HepG2 (cell line): ENCODE measurements around the gene PRSS22. TPM values are rescaled to one million over a fixed set of nuclear protein-coding genes. Genes with fewer than 3 reads are reported as not detected.

Source experiments
- ATAC-seq: fragments of 200-7000 bp; cut with Tn5 transposase; 3 replicates; pipeline ENCODE4 v1.9.1; 2020; ENCODE audit warnings: mild to moderate bottlenecking, moderate library complexity
- BruUV-seq: library from RNA; stranded (reverse); fragments of 400-500 nt; replicated peaks from 2 replicates; lab custom pipeline; 2021; lab: Mats Ljungman, UMichigan
- CTCF ChIA-PET: fragments of 300-600 bp; formaldehyde crosslinking; extraction: SDS; loops from one replicate; lab custom pipeline; 2021; ENCODE audit warnings: low total read pairs, inconsistent platforms, low intra/inter-chr PET ratio; lab: Yijun Ruan, JAX
- POLR2A ChIA-PET: fragments of 350-600 bp; sonication (Branson Sonifier 250); formaldehyde crosslinking; loops from one replicate; lab custom pipeline; 2020; ENCODE audit warnings: antibody characterized with exemption, inconsistent platforms; lab: Yijun Ruan, JAX
- DNase-seq: peaks from one replicate; pipeline ENCODE4 v3.0.0-alpha.2; 2015; ENCODE audit warnings: low spot score
- FAIRE-seq: peaks from 3 replicates; lab custom pipeline; 2011; peaks lifted over from hg19 to GRCh38; lab: Jason Lieb, UNC
- H2AFZ ChIP-seq: one replicate; pipeline ENCODE4 v1.6.1; 2011; ENCODE audit warnings: low read length, inconsistent platforms
- H3K27ac ChIP-seq: fragments of 300-600 bp; 3 replicates; pipeline ENCODE4 v1.8.0; 2011; ENCODE audit warnings: mixed run types, mild to moderate bottlenecking, mixed read lengths, low read length, inconsistent platforms; ENCODE audit not compliant: insufficient read depth; ENCODE audit errors: extremely low read length
- H3K27me3 ChIP-seq, 2 experiments: fragments of 200-600 bp in 1 of 2; 2 replicates in 1 of 2; 3 replicates in 1 of 2; pipeline versions ENCODE4 v1.6.0 to v1.8.0; 2011; ENCODE audit warnings: low read length in 2 of 2, mild to moderate bottlenecking in 2 of 2, moderate library complexity in 2 of 2, inconsistent platforms in 1 of 2; ENCODE audit not compliant: insufficient read depth in 2 of 2, control insufficient read depth in 1 of 2
- H3K36me3 ChIP-seq, 2 experiments: fragments of 200-600 bp in 1 of 2; replicated peaks in 1 of 2; 2 replicates in 1 of 2; 3 replicates in 1 of 2; pipeline versions ENCODE4 v1.5.1 to v1.8.0; 2011; ENCODE audit warnings: low read length in 2 of 2, inconsistent platforms in 1 of 2; ENCODE audit not compliant: insufficient read depth in 2 of 2, control insufficient read depth in 1 of 2
- H3K4me1 ChIP-seq: 2 replicates; pipeline ENCODE4 v1.5.1; 2012; ENCODE audit warnings: low read length, inconsistent platforms; ENCODE audit not compliant: insufficient read depth
- H3K4me2 ChIP-seq: 2 replicates; pipeline ENCODE4 v1.6.0; 2011; ENCODE audit warnings: low read depth, low read length, inconsistent platforms
- H3K4me3 ChIP-seq, 3 experiments: fragments of 200-600 bp in 1 of 3; sonication (generic), shearing (Covaris generic) in 1 of 3; replicated peaks in 1 of 3; 2 replicates each; pipeline ENCODE4 v1.5.1; 2011 to 2016; ENCODE audit warnings: low read length in 3 of 3, inconsistent platforms in 2 of 3, low read depth in 2 of 3, mild to moderate bottlenecking in 2 of 3, control low read depth in 1 of 3, mixed read lengths in 1 of 3; ENCODE audit not compliant: insufficient read depth in 1 of 3
- H3K79me2 ChIP-seq: one replicate; pipeline ENCODE4 v1.6.1; 2011; ENCODE audit warnings: low read length, inconsistent platforms; ENCODE audit not compliant: insufficient read depth
- H3K9ac ChIP-seq: 2 replicates; pipeline ENCODE4 v1.6.0; 2011; ENCODE audit warnings: mild to moderate bottlenecking, low read depth, low read length, inconsistent platforms; ENCODE audit not compliant: insufficient read depth
- H3K9me3 ChIP-seq: 2 replicates; pipeline ENCODE4 v1.5.1; 2012; ENCODE audit warnings: mild to moderate bottlenecking, low read length
- H4K20me1 ChIP-seq: 2 replicates; pipeline ENCODE4 v1.6.0; 2011; ENCODE audit warnings: inconsistent platforms, mild to moderate bottlenecking, low read length, moderate library complexity; ENCODE audit not compliant: insufficient read depth
- KDM2A ChIP-seq: sonication (generic); formaldehyde crosslinking; IDR thresholded peaks from 2 replicates; pipeline ENCODE4 v1.4.0; 2020; ENCODE audit warnings: low read depth, missing genetic modification reagents, borderline replicate concordance
- KDM3A ChIP-seq: IDR thresholded peaks from 2 replicates; pipeline ENCODE4 v1.6.1; 2018; ENCODE audit warnings: low read depth, missing compliant biosample characterization
- PHF5A ChIP-seq: IDR thresholded peaks from one replicate; pipeline ENCODE4 v1.6.1; 2018; ENCODE audit warnings: low read depth, missing genetic modification reagents; ENCODE audit not compliant: unreplicated experiment
- SSRP1 ChIP-seq: IDR thresholded peaks from 2 replicates; pipeline ENCODE4 v1.6.1; 2016; ENCODE audit warnings: control low read depth
- TBP ChIP-seq: sonication (generic); formaldehyde crosslinking; IDR thresholded peaks from 2 replicates; pipeline ENCODE4 v1.5.0; 2020; ENCODE audit warnings: missing genetic modification reagents
- ZBTB7B ChIP-seq: sonication (generic); formaldehyde crosslinking; IDR thresholded peaks from 2 replicates; pipeline ENCODE4 v1.4.0; 2020; ENCODE audit warnings: missing genetic modification reagents
- ZNF530 ChIP-seq: sonication (generic); formaldehyde crosslinking; IDR thresholded peaks from 2 replicates; pipeline ENCODE4 v1.5.0; 2020; ENCODE audit warnings: low read depth, mild to moderate bottlenecking, missing genetic modification reagents
- ZNF564 ChIP-seq: sonication (generic); formaldehyde crosslinking; IDR thresholded peaks from 2 replicates; pipeline ENCODE4 v1.8.1; 2023; ENCODE audit warnings: mild to moderate bottlenecking, missing genetic modification reagents
- ZNF841 ChIP-seq: sonication (generic); formaldehyde crosslinking; IDR thresholded peaks from 2 replicates; pipeline ENCODE4 v1.8.1; 2023; ENCODE audit warnings: missing genetic modification reagents, borderline replicate concordance
- ZSCAN29 ChIP-seq: sonication (generic); formaldehyde crosslinking; conservative IDR thresholded peaks from 2 replicates; pipeline ENCODE4 v1.4.0; 2020; ENCODE audit warnings: mild to moderate bottlenecking, missing genetic modification reagents
- WGBS: methylation state at CpG from one replicate; pipeline ENCODE4 v1.1.6; 2017; ENCODE audit warnings: low lambda C conversion rate; 5-methylcytosine and 5-hydroxymethylcytosine counted together
- in situ Hi-C: cut with HindIII; loops from 2 replicates; pipeline ENCODE4 v1.10.0; 2017; ENCODE audit warnings: low pct_unique_long_range_greater_than_20kb; ENCODE audit not compliant: extremely low pct_ligation_motif_present
- intact Hi-C: fragments of 100-400 bp; cut with micrococcal nuclease; formaldehyde crosslinking; loops from one replicate; pipeline ENCODE4 v1.10.0; 2022; ENCODE audit not compliant: unreplicated experiment
- polyA plus RNA-seq, 8 experiments: library from polyadenylated mRNA; depleted of rRNA in 3 of 8; stranded (reverse) in 7 of 8; unstranded in 1 of 8; fragments of >200 nt; fragmentation: Illumina TruSeq in 4 of 8; extraction: Trizol in 4 of 8; gene quantifications; 2 replicates each; pipeline versions ENCODE4 v1.2.1 to v1.2.3, GENCODE V29; 2011 to 2016; ENCODE audit warnings: low read depth in 4 of 8, missing spikeins in 1 of 8, mixed read lengths in 1 of 8; ENCODE audit not compliant: insufficient read depth in 1 of 8
- total RNA-seq, 5 experiments: library from RNA; depleted of rRNA; stranded (reverse); fragments of >200 nt; fragmentation: Illumina TruSeq; extraction: Trizol; gene quantifications; 2 replicates each; pipeline ENCODE4 v1.2.3, GENCODE V29; 2016; ENCODE audit warnings: low read depth in 1 of 5
- TF ChIP-seq, protein P1 (sequence below), 2 experiments: sonication (generic) in 1 of 2; formaldehyde crosslinking in 1 of 2; IDR thresholded peaks; 2 replicates each; pipeline versions ENCODE4 v1.5.1 to v1.6.1; 2011 to 2020; ENCODE audit warnings: borderline replicate concordance in 1 of 2, low read depth in 1 of 2, low read length in 1 of 2, mild to moderate bottlenecking in 1 of 2, missing genetic modification reagents in 1 of 2, moderate library complexity in 1 of 2
- TF ChIP-seq, protein P2 (sequence below): sonication (generic); formaldehyde crosslinking; conservative IDR thresholded peaks from 2 replicates; pipeline ENCODE4 v1.4.0; 2020; ENCODE audit warnings: missing genetic modification reagents
- TF ChIP-seq, protein P3 (sequence below): sonication (generic); formaldehyde crosslinking; IDR thresholded peaks from 2 replicates; pipeline ENCODE4 v1.4.0; 2020; ENCODE audit warnings: missing genetic modification reagents
- TF ChIP-seq, protein P4 (sequence below): IDR thresholded peaks from 2 replicates; pipeline ENCODE4 v1.6.1; 2016; ENCODE audit warnings: missing compliant biosample characterization, missing genetic modification reagents, borderline replicate concordance

PRSS22 gene
- total and polyA plus RNA-seq, 2 of the 13 experiments (the other 11 are each of a cell fraction or from before 2014, with no cell fraction given): 0.24 to 0.32 TPM

DNA sequence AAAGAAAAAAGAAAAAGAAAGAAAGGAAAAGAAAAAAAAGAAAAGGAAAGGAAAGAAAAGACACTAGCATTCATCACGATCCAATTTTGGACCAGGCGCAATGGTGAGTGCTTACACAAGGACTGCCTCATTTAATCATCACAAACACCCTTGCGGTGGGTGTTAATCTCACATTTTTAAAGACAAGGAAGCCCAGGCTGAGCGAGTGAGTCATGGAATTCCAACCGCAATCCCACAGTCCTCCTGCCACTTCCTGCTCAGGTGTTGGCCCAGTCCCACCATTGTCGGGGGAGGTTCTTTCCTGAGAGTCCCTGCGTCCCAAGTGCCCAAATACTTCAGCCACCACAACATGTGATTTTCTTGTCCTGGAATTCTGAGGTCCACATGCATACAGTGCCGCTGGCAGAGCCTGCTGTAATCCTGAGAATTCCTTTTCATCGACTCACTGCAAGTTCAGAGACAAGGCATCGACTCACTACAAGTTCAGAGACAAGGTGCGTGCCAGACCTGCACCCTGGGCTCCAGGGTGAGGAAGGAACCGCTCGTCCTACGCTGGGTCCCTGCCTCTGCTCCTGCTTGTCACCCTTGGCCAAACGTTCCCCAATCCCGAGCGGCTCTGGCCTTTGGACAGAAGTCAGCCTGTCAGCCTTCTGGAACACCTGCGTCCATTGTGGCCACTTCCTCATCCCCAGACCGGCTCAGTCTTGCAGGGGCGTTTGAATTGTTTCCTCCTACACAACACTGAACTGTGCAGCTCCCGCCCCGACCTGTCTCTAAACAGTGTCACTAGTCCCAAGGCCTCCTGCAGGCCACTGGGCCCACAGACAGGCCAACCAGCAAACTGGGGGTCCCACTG is 22.1 kb downstream of the PRSS22 start (continued):
- TF ChIP-seq, protein P1, sequence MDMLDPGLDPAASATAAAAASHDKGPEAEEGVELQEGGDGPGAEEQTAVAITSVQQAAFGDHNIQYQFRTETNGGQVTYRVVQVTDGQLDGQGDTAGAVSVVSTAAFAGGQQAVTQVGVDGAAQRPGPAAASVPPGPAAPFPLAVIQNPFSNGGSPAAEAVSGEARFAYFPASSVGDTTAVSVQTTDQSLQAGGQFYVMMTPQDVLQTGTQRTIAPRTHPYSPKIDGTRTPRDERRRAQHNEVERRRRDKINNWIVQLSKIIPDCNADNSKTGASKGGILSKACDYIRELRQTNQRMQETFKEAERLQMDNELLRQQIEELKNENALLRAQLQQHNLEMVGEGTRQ (IDR thresholded peaks at IDR 0.05; ENCODE audit: low read depth, low read length): no peak
- TF ChIP-seq, protein P1 (CRISPR knock-in tag; IDR thresholded peaks at IDR 0.05; ENCODE audit: borderline replicate concordance): no peak
- TF ChIP-seq, protein P2, sequence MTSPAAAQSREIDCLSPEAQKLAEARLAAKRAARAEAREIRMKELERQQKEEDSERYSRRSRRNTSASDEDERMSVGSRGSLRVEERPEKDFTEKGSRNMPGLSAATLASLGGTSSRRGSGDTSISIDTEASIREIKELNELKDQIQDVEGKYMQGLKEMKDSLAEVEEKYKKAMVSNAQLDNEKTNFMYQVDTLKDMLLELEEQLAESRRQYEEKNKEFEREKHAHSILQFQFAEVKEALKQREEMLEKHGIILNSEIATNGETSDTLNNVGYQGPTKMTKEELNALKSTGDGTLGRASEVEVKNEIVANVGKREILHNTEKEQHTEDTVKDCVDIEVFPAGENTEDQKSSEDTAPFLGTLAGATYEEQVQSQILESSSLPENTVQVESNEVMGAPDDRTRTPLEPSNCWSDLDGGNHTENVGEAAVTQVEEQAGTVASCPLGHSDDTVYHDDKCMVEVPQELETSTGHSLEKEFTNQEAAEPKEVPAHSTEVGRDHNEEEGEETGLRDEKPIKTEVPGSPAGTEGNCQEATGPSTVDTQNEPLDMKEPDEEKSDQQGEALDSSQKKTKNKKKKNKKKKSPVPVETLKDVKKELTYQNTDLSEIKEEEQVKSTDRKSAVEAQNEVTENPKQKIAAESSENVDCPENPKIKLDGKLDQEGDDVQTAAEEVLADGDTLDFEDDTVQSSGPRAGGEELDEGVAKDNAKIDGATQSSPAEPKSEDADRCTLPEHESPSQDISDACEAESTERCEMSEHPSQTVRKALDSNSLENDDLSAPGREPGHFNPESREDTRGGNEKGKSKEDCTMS (CRISPR knock-in tag): no peak

DNA sequence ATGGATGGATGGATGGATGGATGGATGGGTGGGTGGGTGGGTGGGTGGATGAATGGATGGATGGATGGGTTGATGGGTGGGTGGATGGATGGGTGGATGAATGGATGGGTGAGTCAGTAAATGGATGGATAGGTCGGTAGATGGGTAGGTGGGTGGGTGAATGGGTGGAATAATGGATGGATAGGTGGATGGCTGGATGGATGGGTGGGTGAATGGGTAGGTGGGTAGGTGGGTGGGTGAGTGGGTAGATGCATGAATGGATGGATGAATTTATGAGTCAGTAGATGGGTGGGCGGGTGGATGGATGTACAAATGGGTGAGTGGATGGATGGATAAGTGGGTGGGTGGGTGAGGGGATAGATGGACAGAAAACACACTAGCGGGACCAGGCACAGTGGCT is 23.0 kb downstream of the PRSS22 start:
- no peaks in the 10 kb centered on the region for H3K36me3 ChIP-seq
- 73% methylated on average over 3 of the region's 3 CpGs for WGBS
- in situ Hi-C loops: loop anchor here (5.0 kb wide), 2 partner anchors 37 to 77 kb away; partner anchors contain the start of gene FLYWCH1
- H3K4me2 ChIP-seq: no peak overlapping the region
- TF ChIP-seq ZSCAN29 (no peak), KDM2A (CRISPR knock-in tag) (no peak), ZNF841 (CRISPR knock-in tag) (no peak), KDM3A (CRISPR knock-in tag) (no peak), TBP (no peak), ZNF564 (CRISPR knock-in tag) (no peak), ZBTB7B (CRISPR knock-in tag) (no peak), ZNF530 (no peak), PHF5A (CRISPR knock-in tag) (no peak), SSRP1 (CRISPR knock-in tag) (no peak)
- TF ChIP-seq, protein P3, sequence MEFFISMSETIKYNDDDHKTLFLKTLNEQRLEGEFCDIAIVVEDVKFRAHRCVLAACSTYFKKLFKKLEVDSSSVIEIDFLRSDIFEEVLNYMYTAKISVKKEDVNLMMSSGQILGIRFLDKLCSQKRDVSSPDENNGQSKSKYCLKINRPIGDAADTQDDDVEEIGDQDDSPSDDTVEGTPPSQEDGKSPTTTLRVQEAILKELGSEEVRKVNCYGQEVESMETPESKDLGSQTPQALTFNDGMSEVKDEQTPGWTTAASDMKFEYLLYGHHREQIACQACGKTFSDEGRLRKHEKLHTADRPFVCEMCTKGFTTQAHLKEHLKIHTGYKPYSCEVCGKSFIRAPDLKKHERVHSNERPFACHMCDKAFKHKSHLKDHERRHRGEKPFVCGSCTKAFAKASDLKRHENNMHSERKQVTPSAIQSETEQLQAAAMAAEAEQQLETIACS (CRISPR knock-in tag): no peak
- TF ChIP-seq, protein P4, sequence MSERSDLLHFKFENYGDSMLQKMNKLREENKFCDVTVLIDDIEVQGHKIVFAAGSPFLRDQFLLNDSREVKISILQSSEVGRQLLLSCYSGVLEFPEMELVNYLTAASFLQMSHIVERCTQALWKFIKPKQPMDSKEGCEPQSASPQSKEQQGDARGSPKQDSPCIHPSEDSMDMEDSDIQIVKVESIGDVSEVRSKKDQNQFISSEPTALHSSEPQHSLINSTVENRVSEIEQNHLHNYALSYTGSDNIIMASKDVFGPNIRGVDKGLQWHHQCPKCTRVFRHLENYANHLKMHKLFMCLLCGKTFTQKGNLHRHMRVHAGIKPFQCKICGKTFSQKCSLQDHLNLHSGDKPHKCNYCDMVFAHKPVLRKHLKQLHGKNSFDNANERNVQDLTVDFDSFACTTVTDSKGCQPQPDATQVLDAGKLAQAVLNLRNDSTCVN: no peak
- no peak for FAIRE-seq
- H3K27me3 ChIP-seq: peaks cover 2 to 18% of the 10 kb centered on the region in 2 experiments; a peak in 4 of 5 replicates
- intact Hi-C loops: no loop called here
- no peaks in the 10 kb centered on the region for H3K79me2 ChIP-seq
- no peak for DNase-seq
- POLR2A ChIA-PET: no interaction called here
- H3K9me3 ChIP-seq: no peaks in the 10 kb centered on the region
- no peak overlapping the region for H2AFZ ChIP-seq
- H3K4me3 ChIP-seq: no peak overlapping the region
- CTCF ChIA-PET: no interaction called here
- ATAC-seq: no peak
- H3K9ac ChIP-seq: no peak overlapping the region
- no TSS peak for BruUV-seq
- H4K20me1 ChIP-seq: no peaks in the 10 kb centered on the region
- H3K4me1 ChIP-seq: peaks cover 53% of the 10 kb centered on the region
- no peak overlapping the region for H3K27ac ChIP-seq
